Nephron progenitor cell (in vitro differentiated cells): ENCODE measurements around the gene CSHL1.

ENCODE experiments used
- DNase-seq: peaks from one replicate; pipeline ENCODE4 v3.0.0; 2021
- H3K27ac Mint-ChIP-seq: 2 replicates; pipeline ENCODE4 v1.8.0; 2021; ENCODE audit warnings: mild to moderate bottlenecking, moderate library complexity, mixed read lengths
- H3K27me3 Mint-ChIP-seq: 2 replicates; pipeline ENCODE4 v1.8.0; 2021; ENCODE audit warnings: mild to moderate bottlenecking, low read depth, mixed read lengths; ENCODE audit not compliant: poor library complexity
- H3K36me3 Mint-ChIP-seq: 2 replicates; pipeline ENCODE4 v1.8.0; 2021; ENCODE audit warnings: low read depth, mixed read lengths
- H3K4me1 Mint-ChIP-seq: 2 replicates; pipeline ENCODE4 v1.8.0; 2021; ENCODE audit warnings: mixed read lengths
- H3K4me3 Mint-ChIP-seq: 2 replicates; pipeline ENCODE4 v1.8.0; 2021; ENCODE audit warnings: mild to moderate bottlenecking, moderate library complexity, mixed read lengths
- H3K9me3 Mint-ChIP-seq: 2 replicates; pipeline ENCODE4 v1.8.0; 2021; ENCODE audit warnings: mild to moderate bottlenecking, moderate library complexity, mixed read lengths
- TF ChIP-seq, protein P1 (sequence below): fragments of 200-600 bp; sonication (generic); IDR thresholded peaks from 2 replicates; pipeline ENCODE4 v1.5.0; 2021; ENCODE audit warnings: antibody characterized with exemption

Gene CSHL1

DNA sequence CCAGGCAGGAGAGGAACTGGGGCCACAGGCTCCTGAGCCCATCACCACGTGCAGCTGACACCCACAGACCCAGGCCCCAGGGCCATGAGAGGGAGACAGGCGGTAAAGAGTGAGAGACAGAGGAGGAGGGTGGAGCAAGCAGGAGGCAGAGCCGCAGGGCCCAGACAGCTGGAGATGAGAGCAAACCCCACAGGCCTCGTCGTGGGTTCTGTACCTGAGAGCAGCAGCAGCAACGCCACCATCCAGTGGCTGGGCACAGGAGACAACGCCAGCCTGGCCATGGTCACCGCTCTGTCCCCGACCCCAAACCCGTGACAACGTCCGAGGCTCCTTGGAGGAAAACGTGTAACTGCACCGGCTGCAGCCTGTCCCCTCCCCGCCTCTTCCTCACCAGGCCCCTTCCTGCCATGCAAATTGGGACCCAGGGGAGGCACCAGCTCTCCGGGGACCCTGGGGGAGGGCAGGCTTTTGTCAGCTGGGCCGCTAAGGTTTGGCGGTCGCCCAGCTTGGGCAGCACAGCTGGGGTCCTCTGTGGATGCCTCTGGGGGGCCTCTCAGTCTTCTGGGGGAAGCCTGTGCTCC lies 21.0 kb upstream of the CSHL1 start, which contains the start of gene CD79B:
TSS of gene CD79B (minus strand) at position 351 of the 581 bp plus-strand sequence. CDS start at position 281, 70 bp downstream.
- TF ChIP-seq, protein P1, sequence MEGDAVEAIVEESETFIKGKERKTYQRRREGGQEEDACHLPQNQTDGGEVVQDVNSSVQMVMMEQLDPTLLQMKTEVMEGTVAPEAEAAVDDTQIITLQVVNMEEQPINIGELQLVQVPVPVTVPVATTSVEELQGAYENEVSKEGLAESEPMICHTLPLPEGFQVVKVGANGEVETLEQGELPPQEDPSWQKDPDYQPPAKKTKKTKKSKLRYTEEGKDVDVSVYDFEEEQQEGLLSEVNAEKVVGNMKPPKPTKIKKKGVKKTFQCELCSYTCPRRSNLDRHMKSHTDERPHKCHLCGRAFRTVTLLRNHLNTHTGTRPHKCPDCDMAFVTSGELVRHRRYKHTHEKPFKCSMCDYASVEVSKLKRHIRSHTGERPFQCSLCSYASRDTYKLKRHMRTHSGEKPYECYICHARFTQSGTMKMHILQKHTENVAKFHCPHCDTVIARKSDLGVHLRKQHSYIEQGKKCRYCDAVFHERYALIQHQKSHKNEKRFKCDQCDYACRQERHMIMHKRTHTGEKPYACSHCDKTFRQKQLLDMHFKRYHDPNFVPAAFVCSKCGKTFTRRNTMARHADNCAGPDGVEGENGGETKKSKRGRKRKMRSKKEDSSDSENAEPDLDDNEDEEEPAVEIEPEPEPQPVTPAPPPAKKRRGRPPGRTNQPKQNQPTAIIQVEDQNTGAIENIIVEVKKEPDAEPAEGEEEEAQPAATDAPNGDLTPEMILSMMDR: no peak
- H3K4me1 Mint-ChIP-seq: peaks cover 22% of the 10 kb centered on the region
- peak within 1 kb of the TSS; percentile 19 for H3K27ac Mint-ChIP-seq
- H3K36me3 Mint-ChIP-seq: no peaks in the 10 kb centered on the region
- no peaks in the 10 kb centered on the region for H3K9me3 Mint-ChIP-seq
- H3K4me3 Mint-ChIP-seq: no peak within 1 kb of the TSS
- no peak for DNase-seq
- H3K27me3 Mint-ChIP-seq: peaks cover 11% of the 10 kb centered on the region

DNA sequence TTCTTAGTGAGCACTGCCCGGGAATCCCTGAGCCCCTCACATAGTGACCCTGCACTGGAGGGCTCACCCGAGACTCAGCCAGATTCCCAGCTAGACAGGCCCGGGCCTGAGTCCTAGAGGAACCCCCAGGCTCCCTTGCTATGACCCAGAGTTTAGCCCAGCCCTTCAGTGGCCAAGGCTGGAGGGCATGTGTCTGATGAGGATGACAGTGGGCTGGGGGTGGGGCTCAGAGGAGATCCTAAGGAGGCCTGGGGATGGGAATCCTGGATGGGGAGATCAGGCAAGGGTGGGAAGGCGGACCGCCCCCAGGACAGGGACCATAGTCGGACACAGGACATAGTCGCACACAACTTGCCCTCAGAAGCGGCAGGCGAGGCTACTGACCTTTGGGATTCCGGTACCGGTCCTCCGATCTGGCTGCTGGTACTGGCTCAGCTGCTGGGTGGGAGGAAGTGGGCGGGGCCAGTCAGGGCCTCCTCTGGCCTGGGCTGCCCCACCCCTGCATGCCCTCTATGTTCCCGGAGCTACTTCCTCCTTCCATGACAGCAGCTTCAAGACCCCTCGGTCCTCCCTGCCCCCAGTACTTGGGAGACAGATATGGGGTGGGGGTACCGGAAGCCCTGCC lies 20.0 kb upstream of the CSHL1 start:
- H3K9me3 Mint-ChIP-seq: no peaks in the 10 kb centered on the region
- peaks cover 11% of the 10 kb centered on the region for H3K27me3 Mint-ChIP-seq
- H3K4me3 Mint-ChIP-seq: no peak overlapping the region
- H3K4me1 Mint-ChIP-seq: peaks cover 20% of the 10 kb centered on the region
- H3K36me3 Mint-ChIP-seq: no peaks in the 10 kb centered on the region
- DNase-seq: peak; percentile 50
- TF ChIP-seq, protein P1: no peak
- peak overlapping the region; percentile 71 for H3K27ac Mint-ChIP-seq

DNA sequence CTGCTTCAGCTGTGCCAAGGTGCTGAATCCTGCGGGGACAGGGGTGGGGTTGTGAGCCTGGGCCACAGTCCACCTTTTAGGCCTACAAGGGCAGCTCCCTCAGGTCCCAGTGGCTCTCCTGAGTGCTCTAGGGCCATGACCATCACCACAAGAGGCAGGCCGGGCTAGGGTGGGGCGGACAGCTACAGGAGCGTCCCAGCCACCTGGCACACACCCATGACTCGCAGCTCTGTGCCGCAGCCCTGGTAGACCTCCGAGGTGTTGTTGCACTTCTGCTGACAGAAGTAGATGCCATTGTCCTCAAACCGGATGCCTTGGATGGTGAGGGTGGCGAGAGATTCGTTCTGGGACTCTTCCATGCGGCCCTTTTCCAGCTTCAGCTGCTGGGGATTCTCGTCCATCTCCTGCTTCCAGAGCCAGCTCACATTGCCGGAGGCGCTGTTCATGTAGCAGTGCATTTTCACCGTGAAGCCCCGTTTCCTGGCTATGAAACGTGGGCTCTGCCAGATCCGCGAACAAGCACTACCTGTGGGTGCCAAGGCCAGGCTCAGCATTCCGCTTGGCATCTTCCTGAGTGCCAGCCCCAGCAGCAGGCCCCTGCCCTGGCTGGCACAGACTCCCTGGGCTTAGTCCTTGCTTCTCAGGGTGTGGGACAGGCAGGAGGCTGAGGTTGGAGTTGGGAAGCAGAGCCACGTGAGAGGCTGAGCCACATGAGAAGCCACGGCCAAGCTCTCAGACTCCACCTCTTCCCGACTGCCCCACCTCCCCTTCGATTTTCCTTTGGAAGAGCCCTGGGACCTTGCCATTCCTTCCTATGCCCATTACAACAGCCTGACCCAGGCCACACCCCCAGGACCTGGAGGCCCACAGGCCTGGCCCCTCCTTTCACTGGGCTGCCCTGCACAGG lies 19.1 kb upstream of the CSHL1 start:
- H3K9me3 Mint-ChIP-seq: no peaks in the 10 kb centered on the region
- DNase-seq: no peak
- no peaks in the 10 kb centered on the region for H3K36me3 Mint-ChIP-seq
- H3K4me3 Mint-ChIP-seq: no peak overlapping the region
- TF ChIP-seq, protein P1: no peak
- peak overlapping the region; percentile 71 for H3K27ac Mint-ChIP-seq
- peaks cover 5% of the 10 kb centered on the region for H3K27me3 Mint-ChIP-seq
- peaks cover 20% of the 10 kb centered on the region for H3K4me1 Mint-ChIP-seq

DNA sequence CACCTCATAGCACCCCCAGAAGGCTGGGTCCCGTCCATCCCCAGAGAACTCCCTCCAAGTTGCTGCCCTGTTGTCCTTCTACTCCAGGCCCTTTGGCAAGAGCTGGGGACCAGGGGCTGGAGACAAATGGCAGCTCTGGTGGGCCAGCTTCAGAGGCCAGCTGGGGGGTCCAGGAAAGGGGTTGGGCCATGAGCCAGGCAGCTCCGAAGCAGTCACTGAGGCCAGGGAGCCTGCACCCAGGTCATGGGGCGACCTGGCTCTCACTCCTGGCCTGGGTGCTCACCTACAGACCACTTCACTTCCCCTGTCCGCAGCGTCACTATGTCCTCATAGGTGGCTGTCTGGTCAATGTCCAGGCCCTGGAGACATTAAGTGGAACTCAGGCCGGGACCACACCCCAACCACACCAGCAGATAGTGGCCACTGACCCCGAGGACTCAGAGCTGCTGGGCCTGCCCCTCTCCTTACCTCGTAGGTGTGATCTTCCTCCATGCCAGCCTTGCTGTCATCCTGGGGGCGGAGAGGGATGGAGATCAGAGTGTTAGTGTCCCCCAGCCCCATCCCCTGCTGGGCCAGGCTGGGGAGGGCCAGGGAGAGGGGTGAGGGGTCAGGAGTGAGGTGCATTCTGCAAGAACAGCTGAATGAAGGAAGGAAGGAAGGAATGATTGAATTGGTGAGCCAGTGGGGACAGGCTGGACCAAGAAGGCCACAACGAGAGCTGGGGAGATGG lies 18.1 kb upstream of the CSHL1 start:
- H3K36me3 Mint-ChIP-seq: no peaks in the 10 kb centered on the region
- TF ChIP-seq, protein P1: no peak
- H3K9me3 Mint-ChIP-seq: no peaks in the 10 kb centered on the region
- no peak for DNase-seq
- peaks cover 20% of the 10 kb centered on the region for H3K4me1 Mint-ChIP-seq
- peaks cover 2% of the 10 kb centered on the region for H3K27me3 Mint-ChIP-seq
- no peak overlapping the region for H3K4me3 Mint-ChIP-seq
- no peak overlapping the region for H3K27ac Mint-ChIP-seq

DNA sequence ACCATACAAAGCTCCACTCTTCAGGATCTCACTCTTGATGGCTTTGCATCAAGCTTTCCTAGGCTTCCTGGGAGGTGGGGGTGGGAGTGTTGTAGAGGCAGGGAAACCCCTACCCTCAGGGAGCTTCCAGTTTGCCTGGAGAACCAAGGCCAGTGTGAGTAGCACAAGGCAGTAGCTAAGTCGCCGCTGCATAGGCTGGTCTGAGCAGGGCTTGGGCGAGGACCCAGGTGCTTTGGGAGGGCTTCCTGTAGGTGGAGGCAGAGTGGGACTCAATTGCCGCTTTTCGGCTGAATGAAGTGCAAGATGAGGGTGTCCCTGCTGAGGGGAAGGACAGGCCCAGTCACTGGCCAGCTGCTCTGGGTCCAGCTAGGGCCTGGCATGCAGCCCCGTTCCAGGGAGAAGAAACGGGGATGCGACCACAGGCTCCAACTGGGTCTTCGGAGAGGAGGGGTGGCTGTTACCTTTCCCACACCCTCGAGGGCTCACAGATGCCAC lies 17.2 kb upstream of the CSHL1 start:
- Mint-ChIP-seq H3K4me3 (no peak overlapping the region), H3K4me1 (peaks cover 20% of the 10 kb centered on the region), H3K36me3 (no peaks in the 10 kb centered on the region), H3K9me3 (no peaks in the 10 kb centered on the region), H3K27ac (no peak overlapping the region), H3K27me3 (no peaks in the 10 kb centered on the region)
- TF ChIP-seq, protein P1: no peak
- DNase-seq: no peak
